ENCODE data around the gene MACROD2. TPM values are rescaled to one million over a fixed set of nuclear protein-coding genes. Genes with fewer than 3 reads are reported as not detected.

The MACROD2 gene
- total and polyA plus RNA-seq, 7 donors, result 0.20 to 4.8 (median 0.87) TPM

GRCh38 chr20:15848995-15849610 lies 1853.8 kb downstream of the MACROD2 start:
- H3K9me3 ChIP-seq, result no peaks in the 10 kb centered on the region
- H3K4me1 ChIP-seq, result no peaks in the 10 kb centered on the region
- no peak for TF ChIP-seq CTCF (IDR thresholded peaks at IDR 0.05)
- intact Hi-C loops (cut with DNase I), result no loop called here
- DNase-seq, result no peak
- H3K27ac ChIP-seq, result no peak overlapping the region
- no peak overlapping the region for H3K4me3 ChIP-seq
- WGBS, 3 donors, result 76 to 86% (median 83%) methylated on average over 12 of the region's 12 CpGs
- no peaks in the 10 kb centered on the region for H3K36me3 ChIP-seq (ENCODE audit: insufficient read depth in 1 of 2, low read depth in 1 of 2)
- H3K27me3 ChIP-seq (ENCODE audit: insufficient read depth in 3 of 3, low read length in 2 of 3), result peaks cover 0 to 1% (median 0%) of the 10 kb centered on the region in 3 donors
- no peak for ATAC-seq

GRCh38 chr20:15851576-15852215 lies 1856.4 kb downstream of the MACROD2 start:
- 71 to 76% (median 74%) methylated on average over 11 of the region's 11 CpGs for WGBS, 3 donors
- ATAC-seq, result no peak
- H3K4me1 ChIP-seq, result no peaks in the 10 kb centered on the region

DNA sequence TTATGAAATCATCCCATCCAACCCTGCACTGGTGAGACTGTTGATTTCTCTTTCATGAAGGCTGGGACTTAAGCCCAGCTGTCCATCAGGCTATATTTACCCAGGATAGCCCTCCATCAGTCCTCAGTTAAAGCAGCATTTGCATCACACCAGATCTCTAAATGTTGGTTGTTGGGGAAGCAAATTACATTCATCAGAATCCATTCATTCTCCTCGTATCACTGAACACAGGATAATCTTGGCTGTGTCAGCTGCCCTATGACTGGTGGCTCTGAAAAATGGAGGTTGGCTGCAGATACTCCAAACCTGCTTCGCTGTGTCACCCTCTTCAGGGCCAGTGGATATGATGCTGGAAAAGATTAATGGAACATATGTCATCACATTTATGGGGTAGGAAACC lies 1859.6 kb downstream of the MACROD2 start:
- intact Hi-C loops (cut with DNase I), result no loop called here
- Histone ChIP-seq H3K27ac (no peak overlapping the region), H3K36me3 (ENCODE audit: insufficient read depth in 1 of 2, low read depth in 1 of 2) (no peaks in the 10 kb centered on the region), H3K9me3 (no peaks in the 10 kb centered on the region), H3K4me3 (no peak overlapping the region), H3K27me3 (ENCODE audit: insufficient read depth in 3 of 3, low read length in 2 of 3) (peaks cover 0 to 1% (median 0%) of the 10 kb centered on the region in 3 donors), H3K4me1 (no peaks in the 10 kb centered on the region)
- no peak for ATAC-seq
- WGBS, 3 donors, result 62 to 68% (median 63%) methylated on average over 2 of the region's 2 CpGs
- DNase-seq, result no peak
- TF ChIP-seq CTCF (IDR thresholded peaks at IDR 0.05), result no peak

More at GRCh38 chr20:15851576-15852215, 1856.4 kb downstream of the MACROD2 start:
- TF ChIP-seq CTCF (IDR thresholded peaks at IDR 0.05), result no peak
- no peak overlapping the region for H3K27ac ChIP-seq
- intact Hi-C loops (cut with DNase I), result no loop called here
- no peak for DNase-seq
- no peaks in the 10 kb centered on the region for H3K9me3 ChIP-seq
- no peak overlapping the region for H3K4me3 ChIP-seq
- H3K36me3 ChIP-seq (ENCODE audit: insufficient read depth in 1 of 2, low read depth in 1 of 2), result no peaks in the 10 kb centered on the region
- H3K27me3 ChIP-seq (ENCODE audit: insufficient read depth in 3 of 3, low read length in 2 of 3), result peaks cover 0 to 1% (median 0%) of the 10 kb centered on the region in 3 donors

DNA sequence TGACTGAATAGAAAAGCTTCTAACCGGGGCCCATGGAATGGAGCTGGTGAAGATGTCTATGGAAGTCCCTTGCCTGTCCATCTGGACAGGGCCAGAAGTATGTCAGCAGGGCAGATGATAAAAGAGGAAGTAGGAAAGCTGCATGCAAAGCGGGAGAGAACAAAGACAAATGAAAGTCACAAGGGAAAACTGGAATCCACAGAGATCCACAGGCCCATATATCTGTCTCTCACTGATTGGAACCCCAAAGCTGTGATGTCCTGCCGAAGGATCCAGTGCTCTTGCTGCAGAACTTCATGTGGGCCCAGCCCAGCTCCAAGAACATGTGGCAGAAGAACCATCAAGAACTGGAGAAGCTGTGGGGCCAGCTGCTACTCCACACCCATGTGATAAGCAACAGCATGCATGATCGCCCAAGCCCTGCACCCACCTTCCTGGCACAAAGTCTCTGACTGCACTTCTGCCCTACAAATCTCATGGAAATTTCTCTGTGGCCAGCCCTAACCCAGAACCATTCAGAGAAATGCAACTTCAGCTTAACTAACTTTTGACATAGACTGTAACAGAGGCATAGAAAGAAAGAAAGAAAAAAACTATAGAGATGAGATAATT lies 1862.0 kb downstream of the MACROD2 start:
- no peak for ATAC-seq
- Histone ChIP-seq H3K27ac (no peak overlapping the region), H3K4me3 (no peak overlapping the region), H3K27me3 (ENCODE audit: insufficient read depth in 3 of 3, low read length in 2 of 3) (no peaks in the 10 kb centered on the region), H3K9me3 (no peaks in the 10 kb centered on the region), H3K4me1 (no peaks in the 10 kb centered on the region), H3K36me3 (ENCODE audit: insufficient read depth in 1 of 2, low read depth in 1 of 2) (no peaks in the 10 kb centered on the region)
- DNase-seq, result no peak
- WGBS, 3 donors, result 84 to 86% (median 85%) methylated on average over 4 of the region's 4 CpGs
- intact Hi-C loops (cut with DNase I), result no loop called here
- no peak for TF ChIP-seq CTCF (IDR thresholded peaks at IDR 0.05)

Measured in psoas muscle (tissue), 8 donors.